Cardiac muscle cell (in vitro differentiated cells and primary cell): ENCODE measurements around the gene TMEM214. TPM values are rescaled to one million over a fixed set of nuclear protein-coding genes. Genes with fewer than 3 reads are reported as not detected.

ENCODE experiments used
- DNase-seq, 2 donors: peaks; one replicate each; pipeline versions ENCODE4 v3.0.0 to v3.0.0-alpha.2; 2010 to 2017; ENCODE audit warnings: low read depth in 1 of 2, low spot score in 1 of 2
- H3K27ac ChIP-seq: fragments of 200-600 bp; sonication (generic); 2 replicates; pipeline ENCODE4 v1.5.1; 2016
- H3K27me3 ChIP-seq: fragments of 200-600 bp; sonication (generic); 2 replicates; pipeline ENCODE4 v1.6.0; 2016; ENCODE audit warnings: control low read depth
- H3K36me3 ChIP-seq: fragments of 200-600 bp; sonication (generic); 2 replicates; pipeline ENCODE4 v1.5.1; 2016; ENCODE audit warnings: control low read depth
- H3K4me1 ChIP-seq: fragments of 200-600 bp; sonication (generic); 2 replicates; pipeline ENCODE4 v1.8.1; 2017; ENCODE audit warnings: low read depth, mild to moderate bottlenecking, mixed run types
- H3K4me3 ChIP-seq: fragments of 200-600 bp; sonication (generic); 2 replicates; pipeline ENCODE4 v1.5.1; 2016; ENCODE audit warnings: mild to moderate bottlenecking
- H3K9me3 ChIP-seq: fragments of 200-600 bp; sonication (generic); 2 replicates; pipeline ENCODE4 v1.5.1; 2017; ENCODE audit warnings: low read depth, mild to moderate bottlenecking, control low read depth
- CTCF ChIP-seq: IDR thresholded peaks from 2 replicates; pipeline ENCODE4 v1.5.1; 2012; ENCODE audit warnings: low read depth, mild to moderate bottlenecking, low read length
- polyA plus RNA-seq: library from polyadenylated mRNA; unstranded; fragments of >200 nt; fragmentation: Nextera tagmentation; extraction: Ambion mirVana; gene quantifications from 2 replicates; pipeline ENCODE4 v1.2.1, GENCODE V29; 2016
- total RNA-seq: library from RNA; depleted of rRNA; stranded (reverse); fragments of >200 nt; gene quantifications from 2 replicates; pipeline ENCODE4 v1.2.3, GENCODE V29; 2016

TMEM214 gene
- total and polyA plus RNA-seq, 2 experiments from 2014 or later: 38.9 to 66.3 TPM

DNA sequence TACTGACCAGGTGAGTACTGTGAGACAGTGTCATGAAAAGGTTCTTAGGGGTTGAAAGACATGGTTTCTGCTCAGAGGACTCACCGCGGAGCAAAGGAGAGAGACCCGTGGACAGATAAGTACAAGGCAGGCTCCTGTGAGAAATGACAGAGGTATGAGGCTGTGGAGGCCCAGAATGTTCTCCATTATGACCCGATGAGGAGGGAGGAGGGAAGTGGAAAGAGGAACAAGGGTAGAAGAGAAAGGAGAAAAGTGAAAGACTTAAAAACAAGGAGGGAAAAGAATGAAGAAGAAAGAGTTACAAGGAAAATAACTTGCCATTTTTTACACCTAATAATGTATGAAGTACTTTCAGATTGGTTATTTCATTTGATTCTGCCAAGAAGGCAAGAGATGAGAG, 32.5 kb upstream of the TMEM214 start:
- Histone ChIP-seq H3K4me3 (no peak overlapping the region), H3K27me3 (no peaks in the 10 kb centered on the region), H3K9me3 (no peaks in the 10 kb centered on the region), H3K27ac (no peak overlapping the region), H3K36me3 (no peaks in the 10 kb centered on the region), H3K4me1 (peaks cover 36% of the 10 kb centered on the region)
- DNase-seq: no peak
- TF ChIP-seq CTCF: no peak

DNA sequence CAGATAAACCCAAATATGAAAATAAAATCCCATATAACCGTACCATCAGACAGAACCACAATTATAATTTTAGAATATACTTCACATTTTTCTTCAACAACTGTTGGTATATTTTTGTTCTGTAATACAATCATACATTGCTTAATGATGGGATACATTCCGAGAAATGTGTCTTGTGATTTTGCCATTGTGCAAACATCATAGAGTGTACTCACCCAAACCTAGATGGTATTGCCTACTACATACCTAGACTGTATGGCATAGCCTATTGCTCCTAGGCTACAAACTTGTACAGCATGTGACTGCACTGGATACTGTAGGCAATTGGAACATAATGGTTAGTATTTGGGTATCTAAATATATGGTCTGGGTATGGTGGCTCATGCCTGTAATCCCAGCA, 31.8 kb upstream of the TMEM214 start:
- no peaks in the 10 kb centered on the region for H3K9me3 ChIP-seq
- H3K4me1 ChIP-seq: peaks cover 38% of the 10 kb centered on the region
- no peak overlapping the region for H3K27ac ChIP-seq
- DNase-seq: no peak
- no peak overlapping the region for H3K4me3 ChIP-seq
- no peaks in the 10 kb centered on the region for H3K36me3 ChIP-seq
- no peaks in the 10 kb centered on the region for H3K27me3 ChIP-seq
- no peak for TF ChIP-seq CTCF

GRCh38 chr2:27001950-27002349, 30.8 kb upstream of the TMEM214 start:
- Histone ChIP-seq H3K4me3 (no peak overlapping the region), H3K36me3 (no peaks in the 10 kb centered on the region), H3K4me1 (peaks cover 44% of the 10 kb centered on the region), H3K27me3 (no peaks in the 10 kb centered on the region), H3K27ac (peak overlapping the region; percentile 77), H3K9me3 (no peaks in the 10 kb centered on the region)
- DNase-seq: peak in 1 of 2 donors; percentile 51
- TF ChIP-seq CTCF: no peak

- Histone ChIP-seq H3K36me3 (no peaks in the 10 kb centered on the region), H3K27me3 (no peaks in the 10 kb centered on the region), H3K4me1 (peaks cover 55% of the 10 kb centered on the region), H3K4me3 (no peak overlapping the region), H3K9me3 (no peaks in the 10 kb centered on the region), H3K27ac (peak overlapping the region; percentile 48)
- no peak for TF ChIP-seq CTCF
- DNase-seq: no peak
Measured at GRCh38 chr2:27003007-27003406, 29.8 kb upstream of the TMEM214 start.

- Histone ChIP-seq H3K27ac (peak overlapping the region; percentile 10), H3K4me3 (no peak overlapping the region), H3K9me3 (no peaks in the 10 kb centered on the region), H3K4me1 (peaks cover 64% of the 10 kb centered on the region), H3K36me3 (no peaks in the 10 kb centered on the region), H3K27me3 (no peaks in the 10 kb centered on the region)
- DNase-seq: peak in 1 of 2 donors; percentile 70
- TF ChIP-seq CTCF: no peak
Measured at GRCh38 chr2:27003857-27004256, 28.9 kb upstream of the TMEM214 start.
